GM23338 (cell line): ENCODE data around the gene ANKHD1. TPM values are rescaled to one million over a fixed set of nuclear protein-coding genes. Genes with fewer than 3 reads are reported as not detected.

Experiments used
- ATAC-seq: fragments of 200-7000 bp; cut with Tn5 transposase; 3 replicates; pipeline ENCODE4 v1.9.1; 2020
- DNase-seq: peaks from one replicate; pipeline ENCODE4 v3.0.0-alpha.2; 2015; ENCODE audit warnings: low spot score
- H2AFZ ChIP-seq: fragments of 200-600 bp; sonication (generic); 2 replicates; pipeline ENCODE4 v1.8.0; 2016; ENCODE audit warnings: antibody characterized with exemption, mild to moderate bottlenecking, moderate library complexity
- H3F3A ChIP-seq: fragments of 200-600 bp; sonication (generic); replicated peaks from 2 replicates; pipeline ENCODE4 v1.8.0; 2017; ENCODE audit warnings: antibody characterized with exemption, mixed run types, low read depth
- H3K27ac ChIP-seq: fragments of 200-600 bp; sonication (generic); 2 replicates; pipeline ENCODE4 v1.6.1; 2016; ENCODE audit warnings: low read depth
- H3K27me3 ChIP-seq: fragments of 200-600 bp; sonication (generic); 2 replicates; pipeline ENCODE4 v1.8.0; 2016; ENCODE audit warnings: mild to moderate bottlenecking, mixed run types, moderate library complexity; ENCODE audit not compliant: insufficient read depth
- H3K36me3 ChIP-seq: fragments of 200-600 bp; sonication (generic); 2 replicates; pipeline ENCODE4 v1.8.0; 2016; ENCODE audit warnings: mild to moderate bottlenecking; ENCODE audit not compliant: insufficient read depth
- H3K4me1 ChIP-seq: fragments of 200-600 bp; sonication (generic); 2 replicates; pipeline ENCODE4 v1.8.0; 2016; ENCODE audit warnings: mild to moderate bottlenecking, moderate library complexity; ENCODE audit not compliant: insufficient read depth
- H3K4me2 ChIP-seq: fragments of 200-600 bp; sonication (generic); 2 replicates; pipeline ENCODE4 v1.7.1; 2017; ENCODE audit warnings: mixed run types
- H3K4me3 ChIP-seq: fragments of 200-600 bp; sonication (generic); 2 replicates; pipeline ENCODE4 v1.6.1; 2016; ENCODE audit warnings: mixed run types
- H3K79me2 ChIP-seq: fragments of 200-600 bp; sonication (generic); replicated peaks from 2 replicates; pipeline ENCODE4 v1.8.0; 2017; ENCODE audit warnings: mild to moderate bottlenecking; ENCODE audit not compliant: insufficient read depth
- H3K9me2 ChIP-seq: fragments of 200-600 bp; sonication (generic); 2 replicates; pipeline ENCODE4 v1.8.0; 2017; ENCODE audit not compliant: insufficient read depth
- H4K20me1 ChIP-seq: fragments of 200-600 bp; sonication (generic); replicated peaks from 2 replicates; pipeline ENCODE4 v1.8.0; 2017; ENCODE audit warnings: mild to moderate bottlenecking; ENCODE audit not compliant: insufficient read depth
- H3K27ac Mint-ChIP-seq: 2 replicates; pipeline ENCODE4 v1.8.0; 2020; ENCODE audit warnings: inconsistent platforms, mild to moderate bottlenecking, moderate library complexity, mixed read lengths
- H3K27me3 Mint-ChIP-seq: 3 replicates; pipeline ENCODE4 v1.8.0; 2022; ENCODE audit warnings: low read depth, mild to moderate bottlenecking, moderate library complexity, mixed read lengths, inconsistent platforms; ENCODE audit not compliant: insufficient read depth, poor library complexity
- H3K36me3 Mint-ChIP-seq: 3 replicates; pipeline ENCODE4 v1.8.0; 2021; ENCODE audit warnings: low read depth, mild to moderate bottlenecking, inconsistent platforms, moderate library complexity, mixed read lengths
- H3K4me1 Mint-ChIP-seq: 3 replicates; pipeline ENCODE4 v1.8.0; 2020; ENCODE audit warnings: mild to moderate bottlenecking, inconsistent platforms, mixed read lengths
- H3K4me3 Mint-ChIP-seq: 3 replicates; pipeline ENCODE4 v1.8.0; 2021; ENCODE audit warnings: moderate library complexity, mild to moderate bottlenecking, inconsistent platforms, mixed read lengths
- H3K9me3 Mint-ChIP-seq: 3 replicates; pipeline ENCODE4 v1.8.0; 2020; ENCODE audit warnings: moderate library complexity, mild to moderate bottlenecking, inconsistent platforms, mixed read lengths
- CTCF ChIP-seq, 2 experiments: fragments of 200-600 bp in 1 of 2; sonication (generic) in 1 of 2; conservative IDR thresholded peaks; 2 replicates each; pipeline versions ENCODE4 v1.5.1 to v1.6.1; 2016 to 2017; ENCODE audit warnings: antibody characterized with exemption in 2 of 2, low read depth in 2 of 2, mild to moderate bottlenecking in 2 of 2, moderate library complexity in 1 of 2
- ETS1 ChIP-seq: IDR thresholded peaks from 2 replicates; pipeline ENCODE4 v1.6.1; 2016; ENCODE audit warnings: antibody characterized with exemption
- EZH2 ChIP-seq: fragments of 200-600 bp; sonication (generic); IDR thresholded peaks from one replicate; pipeline ENCODE4 v1.8.0; 2017; ENCODE audit warnings: antibody characterized with exemption, mild to moderate bottlenecking, low read depth; ENCODE audit not compliant: unreplicated experiment
- EZH2phosphoT487 ChIP-seq: fragments of 200-600 bp; sonication (generic); IDR thresholded peaks from one replicate; pipeline ENCODE4 v1.8.1; 2018; ENCODE audit warnings: antibody characterized with exemption; ENCODE audit not compliant: unreplicated experiment
- POLR2AphosphoS5 ChIP-seq: IDR thresholded peaks from 2 replicates; pipeline ENCODE4 v1.6.1; 2016; ENCODE audit warnings: antibody characterized with exemption, low read depth
- ZNF114 ChIP-seq: fragments of 250-450 bp; sonication (Bioruptor Pico); IDR thresholded peaks from 2 replicates; pipeline ENCODE4 v1.5.0; 2020; ENCODE audit warnings: mild to moderate bottlenecking, moderate library complexity
- polyA plus RNA-seq: library from polyadenylated mRNA; unstranded; fragments of >200 nt; fragmentation: Nextera tagmentation; extraction: Ambion mirVana; gene quantifications from 2 replicates; pipeline ENCODE4 v1.2.1, GENCODE V29; 2016
- total RNA-seq: library from RNA; depleted of rRNA; stranded (reverse); fragments of >200 nt; shearing (Covaris generic); gene quantifications from 2 replicates; pipeline ENCODE4 v1.2.3, GENCODE V29; 2014
- TF ChIP-seq, protein P1 (sequence below): fragments of 250-450 bp; sonication (Bioruptor Pico); IDR thresholded peaks from 2 replicates; pipeline ENCODE4 v1.5.0; 2020; ENCODE audit warnings: mild to moderate bottlenecking, moderate library complexity

ANKHD1 gene
- total and polyA plus RNA-seq, 2 experiments from 2014 or later = 73.0 to 119 TPM

DNA sequence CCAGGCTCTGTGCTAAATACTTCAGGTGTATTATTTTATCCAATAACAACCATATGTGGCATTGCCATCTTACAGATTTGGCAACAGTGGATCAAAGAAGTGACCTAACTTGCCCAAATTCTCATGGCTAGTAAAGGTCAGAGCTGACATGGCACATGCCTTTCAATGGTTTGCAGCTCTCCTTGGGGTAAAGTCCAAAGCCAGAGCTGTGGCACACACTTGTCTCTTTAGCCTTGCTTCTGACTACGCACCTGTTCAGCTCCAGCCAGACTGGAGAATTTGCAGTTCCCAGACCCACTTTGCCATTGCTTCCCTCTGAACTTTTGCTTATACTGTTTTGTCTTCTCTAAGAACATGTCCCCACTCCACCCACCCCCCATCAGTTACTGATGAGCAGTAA, 168.9 kb downstream of the ANKHD1 start:
- Mint-ChIP-seq H3K9me3 (no peaks in the 10 kb centered on the region), H3K4me3 (no peak overlapping the region), H3K27me3 (peaks cover 8% of the 10 kb centered on the region), H3K36me3 (peaks cover 20% of the 10 kb centered on the region), H3K4me1 (no peaks in the 10 kb centered on the region; the same call in 2 of the 3 replicates), H3K27ac (no peak overlapping the region)
- no peak overlapping the region for H3K27ac ChIP-seq
- DNase-seq (no peak), ATAC-seq (no peak)
- H3K9me2 ChIP-seq = no peaks in the 10 kb centered on the region
- no peak overlapping the region for H2AFZ ChIP-seq
- no peak overlapping the region for H3K4me3 ChIP-seq
- no peaks in the 10 kb centered on the region for H3K27me3 ChIP-seq
- H3K36me3 ChIP-seq = no peaks in the 10 kb centered on the region
- H3K4me1 ChIP-seq = peaks cover 2% of the 10 kb centered on the region; the same call in 1 of the 2 replicates
- no peaks in the 10 kb centered on the region for H3F3A ChIP-seq
- H4K20me1 ChIP-seq = peaks cover 8% of the 10 kb centered on the region; the same call in 1 of the 2 replicates
- no peak for TF ChIP-seq POLR2AphosphoS5
- no peak for TF ChIP-seq EZH2phosphoT487
- no peak for TF ChIP-seq ETS1
- no peak for TF ChIP-seq EZH2
- TF ChIP-seq ZNF114 (CRISPR knock-in tag) = no peak
- TF ChIP-seq, protein P1, sequence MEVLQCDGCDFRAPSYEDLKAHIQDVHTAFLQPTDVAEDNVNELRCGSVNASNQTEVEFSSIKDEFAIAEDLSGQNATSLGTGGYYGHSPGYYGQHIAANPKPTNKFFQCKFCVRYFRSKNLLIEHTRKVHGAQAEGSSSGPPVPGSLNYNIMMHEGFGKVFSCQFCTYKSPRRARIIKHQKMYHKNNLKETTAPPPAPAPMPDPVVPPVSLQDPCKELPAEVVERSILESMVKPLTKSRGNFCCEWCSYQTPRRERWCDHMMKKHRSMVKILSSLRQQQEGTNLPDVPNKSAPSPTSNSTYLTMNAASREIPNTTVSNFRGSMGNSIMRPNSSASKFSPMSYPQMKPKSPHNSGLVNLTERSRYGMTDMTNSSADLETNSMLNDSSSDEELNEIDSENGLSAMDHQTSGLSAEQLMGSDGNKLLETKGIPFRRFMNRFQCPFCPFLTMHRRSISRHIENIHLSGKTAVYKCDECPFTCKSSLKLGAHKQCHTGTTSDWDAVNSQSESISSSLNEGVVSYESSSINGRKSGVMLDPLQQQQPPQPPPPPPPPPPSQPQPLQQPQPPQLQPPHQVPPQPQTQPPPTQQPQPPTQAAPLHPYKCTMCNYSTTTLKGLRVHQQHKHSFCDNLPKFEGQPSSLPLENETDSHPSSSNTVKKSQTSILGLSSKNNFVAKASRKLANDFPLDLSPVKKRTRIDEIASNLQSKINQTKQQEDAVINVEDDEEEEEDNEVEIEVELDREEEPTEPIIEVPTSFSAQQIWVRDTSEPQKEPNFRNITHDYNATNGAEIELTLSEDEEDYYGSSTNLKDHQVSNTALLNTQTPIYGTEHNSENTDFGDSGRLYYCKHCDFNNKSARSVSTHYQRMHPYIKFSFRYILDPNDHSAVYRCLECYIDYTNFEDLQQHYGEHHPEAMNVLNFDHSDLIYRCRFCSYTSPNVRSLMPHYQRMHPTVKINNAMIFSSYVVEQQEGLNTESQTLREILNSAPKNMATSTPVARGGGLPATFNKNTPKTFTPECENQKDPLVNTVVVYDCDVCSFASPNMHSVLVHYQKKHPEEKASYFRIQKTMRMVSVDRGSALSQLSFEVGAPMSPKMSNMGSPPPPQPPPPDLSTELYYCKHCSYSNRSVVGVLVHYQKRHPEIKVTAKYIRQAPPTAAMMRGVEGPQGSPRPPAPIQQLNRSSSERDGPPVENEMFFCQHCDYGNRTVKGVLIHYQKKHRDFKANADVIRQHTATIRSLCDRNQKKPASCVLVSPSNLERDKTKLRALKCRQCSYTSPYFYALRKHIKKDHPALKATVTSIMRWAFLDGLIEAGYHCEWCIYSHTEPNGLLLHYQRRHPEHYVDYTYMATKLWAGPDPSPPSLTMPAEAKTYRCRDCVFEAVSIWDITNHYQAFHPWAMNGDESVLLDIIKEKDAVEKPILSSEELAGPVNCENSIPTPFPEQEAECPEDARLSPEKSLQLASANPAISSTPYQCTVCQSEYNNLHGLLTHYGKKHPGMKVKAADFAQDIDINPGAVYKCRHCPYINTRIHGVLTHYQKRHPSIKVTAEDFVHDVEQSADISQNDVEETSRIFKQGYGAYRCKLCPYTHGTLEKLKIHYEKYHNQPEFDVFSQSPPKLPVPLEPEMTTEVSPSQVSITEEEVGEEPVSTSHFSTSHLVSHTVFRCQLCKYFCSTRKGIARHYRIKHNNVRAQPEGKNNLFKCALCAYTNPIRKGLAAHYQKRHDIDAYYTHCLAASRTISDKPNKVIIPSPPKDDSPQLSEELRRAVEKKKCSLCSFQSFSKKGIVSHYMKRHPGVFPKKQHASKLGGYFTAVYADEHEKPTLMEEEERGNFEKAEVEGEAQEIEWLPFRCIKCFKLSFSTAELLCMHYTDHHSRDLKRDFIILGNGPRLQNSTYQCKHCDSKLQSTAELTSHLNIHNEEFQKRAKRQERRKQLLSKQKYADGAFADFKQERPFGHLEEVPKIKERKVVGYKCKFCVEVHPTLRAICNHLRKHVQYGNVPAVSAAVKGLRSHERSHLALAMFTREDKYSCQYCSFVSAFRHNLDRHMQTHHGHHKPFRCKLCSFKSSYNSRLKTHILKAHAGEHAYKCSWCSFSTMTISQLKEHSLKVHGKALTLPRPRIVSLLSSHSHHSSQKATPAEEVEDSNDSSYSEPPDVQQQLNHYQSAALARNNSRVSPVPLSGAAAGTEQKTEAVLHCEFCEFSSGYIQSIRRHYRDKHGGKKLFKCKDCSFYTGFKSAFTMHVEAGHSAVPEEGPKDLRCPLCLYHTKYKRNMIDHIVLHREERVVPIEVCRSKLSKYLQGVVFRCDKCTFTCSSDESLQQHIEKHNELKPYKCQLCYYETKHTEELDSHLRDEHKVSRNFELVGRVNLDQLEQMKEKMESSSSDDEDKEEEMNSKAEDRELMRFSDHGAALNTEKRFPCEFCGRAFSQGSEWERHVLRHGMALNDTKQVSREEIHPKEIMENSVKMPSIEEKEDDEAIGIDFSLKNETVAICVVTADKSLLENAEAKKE = no peak
- no peak for TF ChIP-seq CTCF (conservative IDR thresholded peaks at IDR 0.05; ENCODE audit: low read depth in 2 of 2)
- H3K4me2 ChIP-seq = no peak overlapping the region
- peaks cover 4% of the 10 kb centered on the region; the same call in 1 of the 2 replicates for H3K79me2 ChIP-seq
